MM.1S (cell line): ENCODE data around the gene ACVR1.

Source experiments
- DNase-seq: peaks from one replicate; pipeline ENCODE4 v3.0.0-alpha.2; 2015
- H2AFZ ChIP-seq: fragments of 300-600 bp; sonication (generic); 2 replicates; pipeline ENCODE4 v1.6.0; 2016; ENCODE audit warnings: antibody characterized with exemption, low read length
- H3F3A ChIP-seq: fragments of 300-600 bp; sonication (generic); 2 replicates; pipeline ENCODE4 v1.6.1; 2016; ENCODE audit warnings: mild to moderate bottlenecking, antibody characterized with exemption, low read length, moderate library complexity, mixed read lengths; ENCODE audit not compliant: insufficient read depth
- H3K27ac ChIP-seq: fragments of 300-600 bp; sonication (generic); 2 replicates; pipeline ENCODE4 v1.5.1; 2016; ENCODE audit warnings: mild to moderate bottlenecking, low read length
- H3K27me3 ChIP-seq: fragments of 300-600 bp; sonication (generic); replicated peaks from 2 replicates; pipeline ENCODE4 v1.6.0; 2016; ENCODE audit warnings: low read length; ENCODE audit not compliant: insufficient read depth
- H3K36me3 ChIP-seq: fragments of 300-600 bp; sonication (generic); replicated peaks from 2 replicates; pipeline ENCODE4 v1.6.1; 2016; ENCODE audit warnings: mild to moderate bottlenecking, low read length, mixed read lengths; ENCODE audit not compliant: insufficient read depth
- H3K4me1 ChIP-seq: fragments of 300-600 bp; sonication (generic); 2 replicates; pipeline ENCODE4 v1.6.1; 2016; ENCODE audit warnings: low read length, mixed read lengths
- H3K4me2 ChIP-seq: fragments of 300-600 bp; sonication (generic); 2 replicates; pipeline ENCODE4 v1.6.0; 2016; ENCODE audit warnings: low read depth, low read length
- H3K4me3 ChIP-seq: fragments of 300-600 bp; sonication (generic); 2 replicates; pipeline ENCODE4 v1.5.1; 2016; ENCODE audit warnings: low read length, mixed read lengths
- H3K79me2 ChIP-seq: fragments of 300-600 bp; sonication (generic); 2 replicates; pipeline ENCODE4 v1.6.1; 2016; ENCODE audit warnings: mixed run types, low read length, mixed read lengths
- H3K9ac ChIP-seq: fragments of 300-600 bp; sonication (generic); 2 replicates; pipeline ENCODE4 v1.6.1; 2016; ENCODE audit warnings: low read length, mixed read lengths
- H3K9me2 ChIP-seq: fragments of 300-600 bp; sonication (generic); replicated peaks from 2 replicates; pipeline ENCODE4 v1.6.1; 2016; ENCODE audit warnings: mild to moderate bottlenecking, low read length, mixed read lengths; ENCODE audit not compliant: insufficient read depth
- H3K9me3 ChIP-seq: fragments of 300-600 bp; sonication (generic); replicated peaks from 2 replicates; pipeline ENCODE4 v1.6.1; 2016; ENCODE audit warnings: mild to moderate bottlenecking, low read length, mixed read lengths; ENCODE audit not compliant: insufficient read depth
- H4K20me1 ChIP-seq: fragments of 300-600 bp; sonication (generic); 2 replicates; pipeline ENCODE4 v1.6.1; 2016; ENCODE audit warnings: mild to moderate bottlenecking, low read length, moderate library complexity, mixed read lengths; ENCODE audit not compliant: insufficient read depth
- EZH2 ChIP-seq: fragments of 300-600 bp; sonication (generic); optimal IDR thresholded peaks from 2 replicates; pipeline ENCODE3; 2017; ENCODE audit warnings: low read depth, mild to moderate bottlenecking, antibody characterized with exemption, low read length, mixed read lengths
- EZH2phosphoT487 ChIP-seq: fragments of 300-600 bp; sonication (generic); IDR thresholded peaks from 2 replicates; pipeline ENCODE4 v1.6.1; 2018; ENCODE audit warnings: antibody characterized with exemption, low read length
- TF ChIP-seq, protein P1 (sequence below): fragments of 300-600 bp; sonication (generic); IDR thresholded peaks from 2 replicates; pipeline ENCODE4 v1.5.1; 2016; ENCODE audit warnings: antibody characterized with exemption, low read length, mixed read lengths

ACVR1 gene

DNA sequence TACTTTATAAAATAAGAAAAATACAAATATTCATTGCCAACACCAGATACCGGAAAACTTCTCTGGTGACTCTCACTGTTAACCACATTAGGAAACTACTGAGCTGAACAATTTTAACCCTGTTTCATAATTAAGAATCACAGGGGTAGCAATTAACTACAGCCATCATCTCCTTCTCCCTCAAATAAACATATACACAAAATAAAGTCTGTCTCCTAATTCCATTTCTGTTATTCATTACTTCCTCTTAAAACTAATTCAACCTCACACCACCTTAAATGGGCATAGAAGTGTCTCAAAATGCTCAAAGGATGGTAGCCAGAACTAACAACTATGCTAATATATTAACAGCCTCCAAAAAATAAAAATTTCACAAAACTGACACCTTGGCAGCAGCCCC lies 60.7 kb downstream of the ACVR1 start:
- no peak for DNase-seq
- Histone ChIP-seq H3F3A (no peaks in the 10 kb centered on the region), H3K4me3 (no peak overlapping the region), H3K4me2 (no peak overlapping the region), H2AFZ (no peak overlapping the region), H4K20me1 (no peaks in the 10 kb centered on the region), H3K27ac (no peak overlapping the region), H3K79me2 (no peaks in the 10 kb centered on the region), H3K27me3 (no peaks in the 10 kb centered on the region), H3K36me3 (no peaks in the 10 kb centered on the region), H3K9ac (no peak overlapping the region), H3K4me1 (no peaks in the 10 kb centered on the region), H3K9me3 (no peaks in the 10 kb centered on the region), H3K9me2 (no peaks in the 10 kb centered on the region)
- TF ChIP-seq, protein P1, sequence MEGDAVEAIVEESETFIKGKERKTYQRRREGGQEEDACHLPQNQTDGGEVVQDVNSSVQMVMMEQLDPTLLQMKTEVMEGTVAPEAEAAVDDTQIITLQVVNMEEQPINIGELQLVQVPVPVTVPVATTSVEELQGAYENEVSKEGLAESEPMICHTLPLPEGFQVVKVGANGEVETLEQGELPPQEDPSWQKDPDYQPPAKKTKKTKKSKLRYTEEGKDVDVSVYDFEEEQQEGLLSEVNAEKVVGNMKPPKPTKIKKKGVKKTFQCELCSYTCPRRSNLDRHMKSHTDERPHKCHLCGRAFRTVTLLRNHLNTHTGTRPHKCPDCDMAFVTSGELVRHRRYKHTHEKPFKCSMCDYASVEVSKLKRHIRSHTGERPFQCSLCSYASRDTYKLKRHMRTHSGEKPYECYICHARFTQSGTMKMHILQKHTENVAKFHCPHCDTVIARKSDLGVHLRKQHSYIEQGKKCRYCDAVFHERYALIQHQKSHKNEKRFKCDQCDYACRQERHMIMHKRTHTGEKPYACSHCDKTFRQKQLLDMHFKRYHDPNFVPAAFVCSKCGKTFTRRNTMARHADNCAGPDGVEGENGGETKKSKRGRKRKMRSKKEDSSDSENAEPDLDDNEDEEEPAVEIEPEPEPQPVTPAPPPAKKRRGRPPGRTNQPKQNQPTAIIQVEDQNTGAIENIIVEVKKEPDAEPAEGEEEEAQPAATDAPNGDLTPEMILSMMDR: no peak
- no peak for TF ChIP-seq EZH2
- TF ChIP-seq EZH2phosphoT487: no peak

DNA sequence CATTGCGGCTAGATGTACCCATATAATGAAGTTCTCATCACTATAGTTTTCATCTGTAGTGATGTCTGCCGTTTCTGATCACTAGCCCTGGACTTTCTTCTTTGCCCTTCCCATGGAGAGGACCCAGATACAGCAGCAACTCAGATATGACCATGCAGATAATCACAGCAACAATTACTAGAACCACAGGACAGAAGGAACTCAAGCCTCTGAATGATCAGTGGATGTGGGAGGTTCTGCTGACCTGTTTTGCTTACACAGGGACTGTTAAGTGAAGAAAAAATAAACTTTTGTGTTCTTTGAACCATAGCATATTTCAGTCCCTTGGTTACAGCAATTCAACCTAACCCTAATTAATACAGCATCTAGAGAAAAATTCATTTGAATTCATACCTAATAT lies 62.7 kb downstream of the ACVR1 start:
- no peak overlapping the region for H3K4me3 ChIP-seq
- H3K36me3 ChIP-seq: no peaks in the 10 kb centered on the region
- no peaks in the 10 kb centered on the region for H3K9me3 ChIP-seq
- TF ChIP-seq EZH2phosphoT487 (no peak), EZH2 (no peak)
- TF ChIP-seq, protein P1: no peak
- no peaks in the 10 kb centered on the region for H3K9me2 ChIP-seq
- no peaks in the 10 kb centered on the region for H3K27me3 ChIP-seq
- no peaks in the 10 kb centered on the region for H3K4me1 ChIP-seq
- no peaks in the 10 kb centered on the region for H3F3A ChIP-seq
- H3K79me2 ChIP-seq: no peaks in the 10 kb centered on the region
- DNase-seq: no peak
- H3K9ac ChIP-seq: no peak overlapping the region
- H4K20me1 ChIP-seq: no peaks in the 10 kb centered on the region
- no peak overlapping the region for H3K27ac ChIP-seq
- no peak overlapping the region for H2AFZ ChIP-seq
- no peak overlapping the region for H3K4me2 ChIP-seq

DNA sequence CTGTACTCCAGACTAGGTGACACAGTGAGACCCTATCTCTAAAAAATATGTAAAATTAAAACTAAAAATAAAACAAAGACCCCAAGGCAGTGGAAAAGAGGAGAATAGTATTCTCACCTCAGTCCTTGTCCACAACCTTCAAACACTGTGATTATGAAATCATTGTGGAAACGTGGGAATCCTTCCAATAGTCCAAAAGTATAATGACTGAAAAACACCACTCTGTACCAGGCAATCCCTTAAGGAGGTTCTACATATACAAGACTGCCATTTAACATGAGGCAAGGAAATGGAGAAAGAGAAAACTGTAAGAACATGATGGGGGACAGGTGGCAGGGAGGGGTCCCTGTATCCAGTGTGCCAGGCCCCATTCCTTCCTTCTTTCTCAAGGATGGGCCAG lies 66.1 kb downstream of the ACVR1 start:
- no peak for DNase-seq
- H3K36me3 ChIP-seq: no peaks in the 10 kb centered on the region
- no peaks in the 10 kb centered on the region for H3K79me2 ChIP-seq
- no peaks in the 10 kb centered on the region for H3F3A ChIP-seq
- TF ChIP-seq, protein P1: no peak
- TF ChIP-seq EZH2phosphoT487: no peak
- no peak for TF ChIP-seq EZH2
- H3K9me3 ChIP-seq: no peaks in the 10 kb centered on the region
- H3K27ac ChIP-seq: no peak overlapping the region
- H2AFZ ChIP-seq: no peak overlapping the region
- H3K27me3 ChIP-seq: no peaks in the 10 kb centered on the region
- H3K9ac ChIP-seq: no peak overlapping the region
- no peaks in the 10 kb centered on the region for H4K20me1 ChIP-seq
- no peak overlapping the region for H3K4me2 ChIP-seq
- no peak overlapping the region for H3K4me3 ChIP-seq
- H3K9me2 ChIP-seq: no peaks in the 10 kb centered on the region
- H3K4me1 ChIP-seq: no peaks in the 10 kb centered on the region

DNA sequence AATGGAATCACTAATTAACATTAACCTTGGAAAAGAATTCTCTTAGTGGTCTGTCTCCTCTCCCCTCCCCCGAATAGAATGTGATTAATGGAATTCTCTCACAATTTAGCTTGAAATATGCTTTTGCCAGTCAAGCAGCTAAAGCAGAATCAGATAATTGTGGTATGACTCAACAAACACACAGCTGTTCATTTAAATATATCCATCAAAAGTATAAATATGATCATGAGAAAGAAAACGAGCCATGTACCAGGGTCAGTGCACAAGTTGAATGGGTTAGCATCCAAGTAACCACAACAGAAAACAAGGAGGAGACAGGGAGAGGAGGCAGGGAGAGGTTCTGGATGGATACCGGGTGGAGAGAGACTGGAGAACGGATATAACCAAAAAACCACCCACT lies 66.9 kb downstream of the ACVR1 start:
- no peak for TF ChIP-seq EZH2
- TF ChIP-seq, protein P1: no peak
- TF ChIP-seq EZH2phosphoT487: no peak
- H4K20me1 ChIP-seq: no peaks in the 10 kb centered on the region
- no peaks in the 10 kb centered on the region for H3K36me3 ChIP-seq
- no peaks in the 10 kb centered on the region for H3K79me2 ChIP-seq
- H3K4me3 ChIP-seq: no peak overlapping the region
- no peak for DNase-seq
- no peaks in the 10 kb centered on the region for H3K4me1 ChIP-seq
- no peaks in the 10 kb centered on the region for H3K9me2 ChIP-seq
- no peak overlapping the region for H2AFZ ChIP-seq
- H3K27me3 ChIP-seq: no peaks in the 10 kb centered on the region
- no peaks in the 10 kb centered on the region for H3F3A ChIP-seq
- no peaks in the 10 kb centered on the region for H3K9me3 ChIP-seq
- no peak overlapping the region for H3K9ac ChIP-seq
- no peak overlapping the region for H3K4me2 ChIP-seq
- H3K27ac ChIP-seq: no peak overlapping the region
